ENCODE data around the gene SLX4. TPM values are rescaled to one million over a fixed set of nuclear protein-coding genes. Genes with fewer than 3 reads are reported as not detected.

Gene SLX4
- total RNA-seq, 1 experiment from 2014 or later: 5.9 TPM

- no peak for TF ChIP-seq CTCF (IDR thresholded peaks at IDR 0.05; ENCODE audit: unreplicated experiment)
- Mint-ChIP-seq H3K27me3 (ENCODE audit: insufficient read depth, unreplicated experiment) (no peaks in the 10 kb centered on the region), H3K27ac (ENCODE audit: low read depth, unreplicated experiment) (no peak overlapping the region), H3K9me3 (ENCODE audit: unreplicated experiment) (no peaks in the 10 kb centered on the region), H3K36me3 (ENCODE audit: insufficient read depth, unreplicated experiment) (no peaks in the 10 kb centered on the region), H3K4me1 (ENCODE audit: insufficient read depth, unreplicated experiment) (no peaks in the 10 kb centered on the region), H3K4me3 (ENCODE audit: unreplicated experiment) (no peak overlapping the region)
- CTCF ChIA-PET: no interaction called here
- intact Hi-C loops (cut with micrococcal nuclease): no loop called here
- no peak for DNase-seq (ENCODE audit: unreplicated experiment)
- no TSS peak for BruUV-seq (replicated peaks)
- POLR2A ChIA-PET: no interaction called here
Measured at GRCh38 chr16:3564889-3565141, 46.6 kb downstream of the SLX4 start.

GRCh38 chr16:3564130-3564888 lies 47.1 kb downstream of the SLX4 start:
- ChIA-PET CTCF (no interaction called here), POLR2A (no interaction called here)
- Mint-ChIP-seq H3K9me3 (ENCODE audit: unreplicated experiment) (no peaks in the 10 kb centered on the region), H3K27ac (ENCODE audit: low read depth, unreplicated experiment) (no peak overlapping the region), H3K36me3 (ENCODE audit: insufficient read depth, unreplicated experiment) (no peaks in the 10 kb centered on the region), H3K4me3 (ENCODE audit: unreplicated experiment) (no peak overlapping the region), H3K27me3 (ENCODE audit: insufficient read depth, unreplicated experiment) (no peaks in the 10 kb centered on the region), H3K4me1 (ENCODE audit: insufficient read depth, unreplicated experiment) (no peaks in the 10 kb centered on the region)
- no TSS peak for BruUV-seq (replicated peaks)
- no peak for TF ChIP-seq CTCF (IDR thresholded peaks at IDR 0.05; ENCODE audit: unreplicated experiment)
- DNase-seq (ENCODE audit: unreplicated experiment): no peak
- intact Hi-C loops (cut with micrococcal nuclease): no loop called here

GRCh38 chr16:3562914-3563480 lies 48.4 kb downstream of the SLX4 start:
- no peak overlapping the region for H3K27ac Mint-ChIP-seq (ENCODE audit: low read depth, unreplicated experiment)

GRCh38 chr16:3561626-3562025 lies 49.8 kb downstream of the SLX4 start:
- Mint-ChIP-seq H3K4me3 (ENCODE audit: unreplicated experiment) (no peak overlapping the region), H3K9me3 (ENCODE audit: unreplicated experiment) (no peaks in the 10 kb centered on the region), H3K4me1 (ENCODE audit: insufficient read depth, unreplicated experiment) (no peaks in the 10 kb centered on the region), H3K27ac (ENCODE audit: low read depth, unreplicated experiment) (no peak overlapping the region), H3K27me3 (ENCODE audit: insufficient read depth, unreplicated experiment) (peaks cover 14% of the 10 kb centered on the region), H3K36me3 (ENCODE audit: insufficient read depth, unreplicated experiment) (no peaks in the 10 kb centered on the region)
- ChIA-PET CTCF (interaction anchor here (0.6 to 0.7 kb wide), 2 partner anchors 50 to 393 kb away, joined by 3 read pairs; partner anchors contain the start of gene SLX4), POLR2A (interaction anchor here (0.6 kb wide), 1 partner anchor 509 kb away, joined by 3 read pairs; no protein-coding TSS in a partner anchor)
- no TSS peak for BruUV-seq (replicated peaks)
- TF ChIP-seq CTCF (IDR thresholded peaks at IDR 0.05; ENCODE audit: unreplicated experiment): no peak
- intact Hi-C loops (cut with micrococcal nuclease): no loop called here
- DNase-seq (ENCODE audit: unreplicated experiment): no peak

More at GRCh38 chr16:3562914-3563480, 48.4 kb downstream of the SLX4 start:
- H3K9me3 Mint-ChIP-seq (ENCODE audit: unreplicated experiment): no peaks in the 10 kb centered on the region
- no TSS peak for BruUV-seq (replicated peaks)
- H3K4me1 Mint-ChIP-seq (ENCODE audit: insufficient read depth, unreplicated experiment): no peaks in the 10 kb centered on the region
- no peaks in the 10 kb centered on the region for H3K36me3 Mint-ChIP-seq (ENCODE audit: insufficient read depth, unreplicated experiment)
- no peak for DNase-seq (ENCODE audit: unreplicated experiment)
- H3K4me3 Mint-ChIP-seq (ENCODE audit: unreplicated experiment): no peak overlapping the region
- ChIA-PET CTCF (no interaction called here), POLR2A (interaction anchor here (0.6 to 0.9 kb wide), 2 partner anchors 10 to 354 kb away, joined by 3 read pairs; no protein-coding TSS in a partner anchor)
- no peak for TF ChIP-seq CTCF (IDR thresholded peaks at IDR 0.05; ENCODE audit: unreplicated experiment)
- intact Hi-C loops (cut with micrococcal nuclease): no loop called here
- H3K27me3 Mint-ChIP-seq (ENCODE audit: insufficient read depth, unreplicated experiment): peaks cover under 1% of the 10 kb centered on the region

Data from MCF 10A (cell line).